Liver (tissue), 3 donors: Measurements from ENCODE around the gene SOHLH1.

Source experiments
- FOXA1 ChIP-seq: IDR thresholded peaks from 2 replicates; pipeline ENCODE4 v1.6.1; 2016; ENCODE audit warnings: antibody characterized with exemption
- GABPA ChIP-seq, 2 donors: IDR thresholded peaks in 1 of 2; conservative IDR thresholded peaks in 1 of 2; 2 replicates each; pipeline ENCODE4 v1.6.1; 2016; ENCODE audit warnings: antibody characterized with exemption in 2 of 2, mild to moderate bottlenecking in 1 of 2, moderate library complexity in 1 of 2
- HNF4G ChIP-seq: IDR thresholded peaks from 2 replicates; pipeline ENCODE4 v1.6.1; 2016; ENCODE audit warnings: antibody characterized with exemption
- JUND ChIP-seq, 2 donors: IDR thresholded peaks; 2 replicates each; pipeline ENCODE4 v1.6.1; 2016; ENCODE audit warnings: antibody characterized with exemption in 2 of 2
- NR2F2 ChIP-seq: IDR thresholded peaks from 2 replicates; pipeline ENCODE4 v1.6.1; 2016; ENCODE audit warnings: antibody characterized with exemption
- RAD21 ChIP-seq, 2 donors: IDR thresholded peaks; 2 replicates each; pipeline ENCODE4 v1.6.1; 2016; ENCODE audit warnings: antibody characterized with exemption in 2 of 2, mild to moderate bottlenecking in 2 of 2
- RXRA ChIP-seq, 2 donors: IDR thresholded peaks; 2 replicates each; pipeline ENCODE4 v1.6.1; 2017 to 2018; ENCODE audit warnings: antibody characterized with exemption in 2 of 2, mild to moderate bottlenecking in 1 of 2
- TAF1 ChIP-seq: conservative IDR thresholded peaks from 2 replicates; pipeline ENCODE4 v1.6.1; 2016; ENCODE audit warnings: antibody characterized with exemption, mild to moderate bottlenecking
- YY1 ChIP-seq: IDR thresholded peaks from 2 replicates; pipeline ENCODE4 v1.6.1; 2016; ENCODE audit warnings: antibody characterized with exemption, mild to moderate bottlenecking
- TF ChIP-seq, protein P1 (sequence below): fragments of 150-350 bp; IDR thresholded peaks from 2 replicates; pipeline ENCODE4 v1.5.1; 2017; ENCODE audit warnings: improper control_type of control experiment, low read depth, low read length; ENCODE audit not compliant: missing input control
- TF ChIP-seq, protein P2 (sequence below): IDR thresholded peaks from 2 replicates; pipeline ENCODE4 v1.6.1; 2016; ENCODE audit warnings: antibody characterized with exemption
- TF ChIP-seq, protein P3 (sequence below): IDR thresholded peaks from 2 replicates; pipeline ENCODE4 v1.6.1; 2016; ENCODE audit warnings: antibody characterized with exemption
- TF ChIP-seq, protein P4 (sequence below): IDR thresholded peaks from 2 replicates; pipeline ENCODE4 v1.6.1; 2016; ENCODE audit warnings: antibody characterized with exemption, mild to moderate bottlenecking
- donor health status: healthy.
- donor health status: healthy.

DNA sequence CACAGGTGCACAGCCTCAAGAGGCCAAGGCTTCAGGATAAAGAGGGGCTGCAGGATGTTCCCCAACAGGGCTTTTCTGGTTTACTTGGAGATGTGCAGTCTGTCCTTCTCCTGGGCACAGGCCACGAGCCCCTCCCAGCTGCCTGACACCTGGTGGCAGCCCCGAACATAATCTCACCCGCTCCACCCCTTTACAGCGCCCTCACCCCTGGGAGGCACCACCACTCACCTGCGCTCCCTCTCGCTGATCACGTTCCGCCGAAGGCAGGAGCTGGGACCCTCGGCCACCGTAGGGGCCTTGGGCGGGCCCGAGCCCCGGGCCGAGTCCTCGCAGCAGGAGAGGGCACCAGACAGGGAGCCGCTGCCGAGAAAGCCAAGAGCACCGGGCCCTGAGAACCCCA, 514 bp downstream of the SOHLH1 start:
- TF ChIP-seq, protein P1, sequence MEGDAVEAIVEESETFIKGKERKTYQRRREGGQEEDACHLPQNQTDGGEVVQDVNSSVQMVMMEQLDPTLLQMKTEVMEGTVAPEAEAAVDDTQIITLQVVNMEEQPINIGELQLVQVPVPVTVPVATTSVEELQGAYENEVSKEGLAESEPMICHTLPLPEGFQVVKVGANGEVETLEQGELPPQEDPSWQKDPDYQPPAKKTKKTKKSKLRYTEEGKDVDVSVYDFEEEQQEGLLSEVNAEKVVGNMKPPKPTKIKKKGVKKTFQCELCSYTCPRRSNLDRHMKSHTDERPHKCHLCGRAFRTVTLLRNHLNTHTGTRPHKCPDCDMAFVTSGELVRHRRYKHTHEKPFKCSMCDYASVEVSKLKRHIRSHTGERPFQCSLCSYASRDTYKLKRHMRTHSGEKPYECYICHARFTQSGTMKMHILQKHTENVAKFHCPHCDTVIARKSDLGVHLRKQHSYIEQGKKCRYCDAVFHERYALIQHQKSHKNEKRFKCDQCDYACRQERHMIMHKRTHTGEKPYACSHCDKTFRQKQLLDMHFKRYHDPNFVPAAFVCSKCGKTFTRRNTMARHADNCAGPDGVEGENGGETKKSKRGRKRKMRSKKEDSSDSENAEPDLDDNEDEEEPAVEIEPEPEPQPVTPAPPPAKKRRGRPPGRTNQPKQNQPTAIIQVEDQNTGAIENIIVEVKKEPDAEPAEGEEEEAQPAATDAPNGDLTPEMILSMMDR, result no peak
- TF ChIP-seq YY1 (no peak), TAF1 (no peak), GABPA (IDR thresholded peaks at IDR 0.05 in 1 of 2, conservative IDR thresholded peaks at IDR 0.05 in 1 of 2) (no peak), HNF4G (no peak), RXRA (IDR thresholded peaks at IDR 0.05) (no peak), JUND (IDR thresholded peaks at IDR 0.05) (no peak), NR2F2 (no peak), RAD21 (IDR thresholded peaks at IDR 0.05) (no peak), FOXA1 (no peak)
- TF ChIP-seq, protein P2, sequence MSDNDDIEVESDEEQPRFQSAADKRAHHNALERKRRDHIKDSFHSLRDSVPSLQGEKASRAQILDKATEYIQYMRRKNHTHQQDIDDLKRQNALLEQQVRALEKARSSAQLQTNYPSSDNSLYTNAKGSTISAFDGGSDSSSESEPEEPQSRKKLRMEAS, result no peak
- TF ChIP-seq, protein P3, sequence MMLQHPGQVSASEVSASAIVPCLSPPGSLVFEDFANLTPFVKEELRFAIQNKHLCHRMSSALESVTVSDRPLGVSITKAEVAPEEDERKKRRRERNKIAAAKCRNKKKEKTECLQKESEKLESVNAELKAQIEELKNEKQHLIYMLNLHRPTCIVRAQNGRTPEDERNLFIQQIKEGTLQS, result no peak
- TF ChIP-seq, protein P4, sequence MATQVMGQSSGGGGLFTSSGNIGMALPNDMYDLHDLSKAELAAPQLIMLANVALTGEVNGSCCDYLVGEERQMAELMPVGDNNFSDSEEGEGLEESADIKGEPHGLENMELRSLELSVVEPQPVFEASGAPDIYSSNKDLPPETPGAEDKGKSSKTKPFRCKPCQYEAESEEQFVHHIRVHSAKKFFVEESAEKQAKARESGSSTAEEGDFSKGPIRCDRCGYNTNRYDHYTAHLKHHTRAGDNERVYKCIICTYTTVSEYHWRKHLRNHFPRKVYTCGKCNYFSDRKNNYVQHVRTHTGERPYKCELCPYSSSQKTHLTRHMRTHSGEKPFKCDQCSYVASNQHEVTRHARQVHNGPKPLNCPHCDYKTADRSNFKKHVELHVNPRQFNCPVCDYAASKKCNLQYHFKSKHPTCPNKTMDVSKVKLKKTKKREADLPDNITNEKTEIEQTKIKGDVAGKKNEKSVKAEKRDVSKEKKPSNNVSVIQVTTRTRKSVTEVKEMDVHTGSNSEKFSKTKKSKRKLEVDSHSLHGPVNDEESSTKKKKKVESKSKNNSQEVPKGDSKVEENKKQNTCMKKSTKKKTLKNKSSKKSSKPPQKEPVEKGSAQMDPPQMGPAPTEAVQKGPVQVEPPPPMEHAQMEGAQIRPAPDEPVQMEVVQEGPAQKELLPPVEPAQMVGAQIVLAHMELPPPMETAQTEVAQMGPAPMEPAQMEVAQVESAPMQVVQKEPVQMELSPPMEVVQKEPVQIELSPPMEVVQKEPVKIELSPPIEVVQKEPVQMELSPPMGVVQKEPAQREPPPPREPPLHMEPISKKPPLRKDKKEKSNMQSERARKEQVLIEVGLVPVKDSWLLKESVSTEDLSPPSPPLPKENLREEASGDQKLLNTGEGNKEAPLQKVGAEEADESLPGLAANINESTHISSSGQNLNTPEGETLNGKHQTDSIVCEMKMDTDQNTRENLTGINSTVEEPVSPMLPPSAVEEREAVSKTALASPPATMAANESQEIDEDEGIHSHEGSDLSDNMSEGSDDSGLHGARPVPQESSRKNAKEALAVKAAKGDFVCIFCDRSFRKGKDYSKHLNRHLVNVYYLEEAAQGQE, result no peak
